HL-60/S4 treated with retinoic acid at 250 ng/mL for 4 days and 3 days (cell line): ENCODE results near the gene POLR3K.

Experiments
- in situ Hi-C: fragments of 300-500 bp; cut with MboI; formaldehyde crosslinking; loops from 2 replicates; pipeline ENCODE4 v1.7.0; 2022; ENCODE audit warnings: low sequenced_read_pairs

The POLR3K gene

DNA sequence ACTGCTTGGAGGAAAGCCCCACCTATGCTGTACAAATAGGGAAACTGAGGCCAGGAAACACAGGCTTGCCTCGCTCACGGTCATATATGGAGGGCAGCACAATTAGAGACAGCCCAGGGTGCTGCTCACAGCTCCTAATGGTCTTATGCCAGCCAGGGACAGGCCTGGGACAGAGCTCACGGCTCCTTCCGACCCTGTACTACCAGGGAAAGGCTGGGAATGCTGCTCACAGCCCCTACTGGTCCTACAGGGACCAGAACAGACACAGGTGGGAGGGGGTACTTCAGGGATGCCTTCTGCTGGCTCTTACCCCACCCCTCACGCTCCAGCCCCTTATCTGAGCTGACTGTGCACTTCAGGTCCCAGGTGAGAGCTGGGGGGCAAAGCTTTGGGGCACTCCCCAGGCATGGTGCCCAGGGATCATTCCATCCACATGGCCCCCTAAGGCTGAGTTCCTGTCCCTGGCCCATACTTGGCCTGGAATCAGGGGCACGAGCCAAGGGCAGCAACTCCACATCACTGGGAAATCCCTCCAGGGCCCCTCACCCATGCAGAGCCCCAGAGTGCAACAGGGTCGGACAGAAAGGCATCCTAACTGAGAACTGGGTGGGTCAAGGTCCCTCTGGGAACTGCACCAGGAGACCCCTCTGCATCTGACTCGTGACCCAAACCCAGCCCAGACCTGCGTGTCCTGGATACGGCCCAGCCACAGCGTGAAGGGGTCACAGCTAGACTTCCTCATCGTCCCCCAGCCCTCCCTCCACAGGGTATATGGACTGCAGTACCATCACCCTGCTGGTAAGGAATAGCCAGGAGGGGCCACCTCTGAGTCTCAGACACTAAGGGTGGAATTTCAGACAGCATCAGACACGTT lies 13.1 kb upstream of the POLR3K start:
- in situ Hi-C loops: no loop called here

DNA sequence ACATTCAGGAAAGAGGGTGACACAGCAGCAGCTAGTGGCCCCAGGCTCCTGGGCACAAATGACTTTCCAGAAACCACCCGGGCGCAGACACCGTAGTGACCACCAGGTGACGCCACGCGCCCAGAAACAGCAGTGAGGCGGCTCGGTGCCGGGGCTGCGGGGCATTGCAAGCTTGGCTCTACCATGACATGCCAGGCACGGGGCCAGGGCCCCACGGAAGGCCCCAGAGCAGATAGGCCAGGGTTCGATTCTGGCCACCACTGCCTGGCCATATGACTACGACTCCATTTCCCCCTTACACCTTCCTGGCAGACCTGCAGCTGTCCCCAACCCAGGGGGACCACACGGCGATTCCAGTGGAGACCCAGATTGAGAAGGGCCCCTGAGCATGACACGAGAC lies 12.3 kb upstream of the POLR3K start:
- in situ Hi-C loops: no loop called here

DNA sequence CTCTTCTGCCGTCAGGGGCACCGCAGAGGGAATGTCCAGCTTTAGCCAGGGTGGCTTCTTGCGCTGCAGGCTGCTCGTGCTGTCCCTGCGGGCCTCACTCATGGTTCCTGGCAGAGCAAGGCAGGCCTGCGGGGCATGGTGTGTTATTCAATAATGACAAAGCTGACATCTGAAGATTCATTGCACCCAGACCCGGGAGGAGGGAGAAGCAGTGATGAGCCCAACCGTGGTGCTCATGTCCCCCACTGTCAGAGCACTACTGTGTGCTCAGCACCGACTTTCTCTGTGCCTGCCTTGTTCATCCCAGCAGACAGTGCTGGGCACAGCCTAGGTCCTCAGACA lies 11.5 kb upstream of the POLR3K start:
- in situ Hi-C loops: no loop called here

DNA sequence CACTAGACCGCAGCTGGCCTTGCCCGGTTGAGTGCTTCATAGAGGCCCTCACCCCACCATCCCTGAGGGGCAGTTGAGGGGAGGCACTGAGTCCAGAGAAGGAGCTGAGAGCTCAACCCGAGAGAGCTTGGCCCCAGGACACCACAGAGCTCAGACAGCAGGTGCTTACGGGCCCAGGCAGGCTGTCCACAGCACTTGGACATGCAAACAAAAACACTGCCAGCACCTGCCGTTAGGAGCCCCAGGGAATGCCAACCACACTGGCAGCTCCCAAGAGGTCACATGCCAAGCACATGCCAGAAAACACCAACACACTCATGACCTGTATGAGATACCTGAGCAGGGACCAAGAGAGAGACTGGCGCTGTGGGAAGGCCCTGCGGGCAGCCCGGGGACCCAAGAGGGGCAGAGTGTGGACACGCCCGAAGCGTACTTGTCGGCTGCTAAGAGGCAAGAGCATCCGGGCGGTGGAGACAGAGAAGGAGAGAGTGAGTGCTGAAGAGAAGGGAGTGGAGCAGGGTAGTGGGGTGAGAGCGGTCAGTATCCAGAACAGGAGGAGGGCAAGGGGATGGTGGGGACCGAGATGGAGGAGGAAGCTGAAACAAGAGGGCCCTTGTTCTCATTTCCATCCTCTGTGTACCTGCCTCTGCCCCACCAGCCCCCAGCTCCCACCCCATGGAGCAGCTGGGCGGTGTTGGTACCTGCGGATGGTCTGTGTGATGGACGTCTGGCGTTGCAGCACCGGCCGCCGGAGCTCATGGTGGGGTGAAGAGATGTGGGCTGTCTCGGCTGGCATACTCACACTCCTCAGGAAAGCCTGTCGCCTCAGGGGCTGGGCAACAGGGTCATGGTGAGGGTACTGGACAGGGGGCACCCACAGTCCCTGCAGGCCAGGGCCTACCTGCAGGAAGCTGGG lies 10.8 kb upstream of the POLR3K start:
- in situ Hi-C loops: no loop called here

- in situ Hi-C loops: no loop called here
Observed at GRCh38 chr16:63466-63865, 10.1 kb upstream of the POLR3K start.

GRCh38 chr16:62968-63391 lies 9.6 kb upstream of the POLR3K start:
- in situ Hi-C loops: no loop called here

GRCh38 chr16:62283-62967 lies 9.0 kb upstream of the POLR3K start:
- in situ Hi-C loops: no loop called here

- in situ Hi-C loops: no loop called here
Observed at GRCh38 chr16:61879-62281, 8.5 kb upstream of the POLR3K start.

GRCh38 chr16:60929-61878 lies 7.8 kb upstream of the POLR3K start:
- in situ Hi-C loops: no loop called here

DNA sequence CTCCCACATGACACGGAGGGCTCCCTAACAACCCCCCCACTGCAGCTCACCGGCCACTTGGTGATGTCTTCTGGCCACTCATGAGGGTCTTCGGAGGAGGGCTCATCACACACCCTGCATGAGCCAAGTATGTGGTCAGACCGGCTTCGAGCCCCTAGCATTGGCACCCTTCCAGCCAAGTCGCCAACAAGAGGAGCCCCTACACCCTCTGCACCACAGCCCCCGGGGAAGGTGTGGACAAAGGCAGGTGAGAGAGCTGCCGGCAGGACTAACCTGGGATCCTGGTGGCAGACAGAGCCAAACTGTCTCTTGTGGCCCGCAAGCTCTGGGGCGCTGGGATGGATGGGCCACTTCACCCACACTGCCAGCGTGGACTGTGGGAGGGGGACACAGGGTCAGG lies 6.8 kb upstream of the POLR3K start:
- in situ Hi-C loops: no loop called here

DNA sequence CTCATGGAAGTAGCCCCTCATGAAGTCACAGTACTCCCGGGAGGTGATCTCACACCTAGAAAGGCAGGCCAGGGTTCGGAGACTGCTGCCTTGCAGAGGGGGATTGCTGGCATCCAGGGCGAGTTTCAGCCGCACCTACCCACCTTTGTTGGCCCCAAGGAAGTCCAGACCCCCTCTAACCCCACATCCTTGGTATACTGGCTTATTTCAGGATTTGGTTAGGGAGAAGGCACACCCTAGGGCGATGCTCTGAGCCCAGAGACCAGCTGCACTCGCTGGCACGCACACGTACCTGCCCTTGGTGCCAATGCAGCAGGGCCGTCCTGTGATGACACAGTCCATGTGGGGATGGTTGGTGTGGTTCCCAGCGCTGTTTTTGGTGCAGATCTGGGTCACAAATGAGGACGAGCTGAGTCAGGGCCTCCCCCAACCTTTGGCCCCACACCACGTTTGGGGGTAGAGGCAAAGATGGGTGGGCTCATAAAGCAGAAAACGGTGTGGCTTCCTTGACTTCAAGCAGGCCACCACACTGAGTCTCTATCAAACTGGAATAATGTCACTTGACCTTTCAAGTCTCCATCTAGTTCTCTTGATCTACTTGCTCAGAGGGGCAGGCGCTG lies 6.1 kb upstream of the POLR3K start:
- in situ Hi-C loops: no loop called here

- in situ Hi-C loops: no loop called here
Observed at GRCh38 chr16:58491-59439, 5.4 kb upstream of the POLR3K start.

DNA sequence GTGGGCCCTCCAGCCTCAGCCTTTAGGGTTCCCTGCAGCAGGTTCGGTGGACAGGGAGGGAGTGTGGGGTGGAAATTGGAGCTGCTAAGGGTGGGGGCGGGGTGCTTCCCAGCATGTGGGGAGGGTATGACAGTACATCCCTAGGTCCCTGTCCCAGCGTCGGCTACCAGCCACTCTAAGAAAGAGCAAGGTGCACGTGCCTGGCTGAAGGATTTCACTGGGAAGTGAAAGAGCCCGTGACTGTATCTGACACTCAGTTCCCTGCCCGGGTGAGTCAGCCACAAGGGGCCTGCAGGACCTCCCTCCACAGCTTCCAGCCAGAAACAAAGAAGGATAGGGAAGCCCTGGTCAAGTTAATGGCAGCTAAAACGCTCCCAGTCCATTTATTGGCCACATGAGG lies 4.3 kb upstream of the POLR3K start:
- in situ Hi-C loops: no loop called here

DNA sequence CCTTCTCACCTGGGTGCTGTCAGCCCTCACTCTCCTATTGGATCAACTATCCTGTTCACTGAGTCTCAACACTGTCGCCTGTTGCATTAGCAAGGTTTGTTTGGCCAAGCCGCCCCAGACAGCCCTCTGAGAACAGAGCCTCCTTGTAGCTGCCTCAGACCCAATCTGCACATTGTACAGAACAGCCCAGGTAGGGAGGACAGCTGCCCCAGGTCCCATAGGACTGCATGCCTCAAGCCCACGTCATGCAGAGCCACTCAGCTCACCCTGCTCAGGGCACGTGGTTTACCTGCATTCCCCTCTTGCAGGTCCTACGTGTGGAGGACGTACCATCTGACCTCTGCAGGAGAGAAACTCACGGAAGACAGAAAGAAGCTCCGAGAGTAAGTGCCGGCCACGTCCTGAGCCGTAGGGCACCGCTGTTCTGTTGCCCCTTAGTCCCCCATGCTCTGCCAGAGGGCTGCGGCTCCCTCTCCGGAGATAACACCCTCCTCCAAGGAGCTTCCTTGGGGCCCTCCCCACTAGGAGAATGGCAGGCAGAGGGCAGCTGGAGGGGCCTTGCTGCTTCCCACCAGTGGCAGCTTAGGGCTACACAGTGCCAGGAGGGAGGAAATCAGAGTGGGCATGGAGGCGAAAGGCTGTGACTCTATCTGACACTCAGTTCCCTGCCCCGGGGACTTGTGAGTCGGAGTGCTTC lies 3.0 kb upstream of the POLR3K start:
- in situ Hi-C loops: no loop called here

DNA sequence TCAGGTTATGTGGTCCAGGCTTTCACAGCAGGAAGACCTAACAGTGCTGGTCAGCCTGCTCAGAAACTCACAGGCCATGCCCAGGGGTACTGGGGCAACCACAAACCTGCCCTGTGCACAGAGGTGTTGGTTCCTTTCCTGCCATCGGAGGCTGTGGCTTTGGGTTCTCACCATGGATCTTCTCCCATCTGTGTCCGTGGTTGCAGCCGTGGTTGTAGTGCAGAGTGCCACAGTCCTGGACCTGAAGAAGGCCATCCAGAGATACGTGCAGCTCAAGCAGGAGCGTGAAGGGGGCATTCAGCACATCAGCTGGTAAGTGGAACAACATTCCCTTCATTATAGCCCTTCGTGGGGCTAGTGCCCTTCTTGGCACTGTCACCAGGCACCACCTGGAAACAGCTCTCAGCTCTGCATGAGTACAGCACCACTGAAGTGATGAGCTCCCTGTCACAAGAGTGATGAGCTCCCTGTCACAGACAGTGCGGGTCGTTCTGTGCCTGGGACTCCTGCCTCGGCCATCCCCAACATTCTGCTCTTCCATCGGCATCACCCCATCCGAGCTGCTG lies 2.2 kb upstream of the POLR3K start:
- in situ Hi-C loops: no loop called here

DNA sequence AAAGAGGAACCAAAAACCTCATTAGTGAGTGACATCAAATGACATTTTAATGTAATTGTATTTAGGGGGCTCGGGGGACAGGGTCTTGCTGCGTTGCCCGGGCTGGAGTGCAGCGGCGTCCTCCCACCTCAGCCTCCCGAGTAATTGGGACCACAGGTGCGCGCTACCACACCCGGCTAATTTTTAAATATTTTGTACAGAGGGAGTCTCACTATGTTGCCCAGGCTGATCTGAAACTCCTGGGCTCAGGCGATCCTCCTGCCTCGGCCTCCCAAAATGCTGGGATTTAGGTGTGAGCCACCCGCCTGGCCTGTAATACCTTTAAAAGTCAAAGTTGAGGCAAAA lies 801 bp upstream of the POLR3K start:
- in situ Hi-C loops: no loop called here

- in situ Hi-C loops: no loop called here
Observed at GRCh38 chr16:50769-51591, 2.4 kb downstream of the POLR3K start.
